GM21529 (cell line): ENCODE results near the gene ATXN1.

ENCODE experiments used
- ATAC-seq: cut with Tn5 transposase; IDR thresholded peaks from one replicate; pipeline ENCODE4 v1.9.1; 2021; ENCODE audit not compliant: unreplicated experiment

Gene ATXN1

DNA sequence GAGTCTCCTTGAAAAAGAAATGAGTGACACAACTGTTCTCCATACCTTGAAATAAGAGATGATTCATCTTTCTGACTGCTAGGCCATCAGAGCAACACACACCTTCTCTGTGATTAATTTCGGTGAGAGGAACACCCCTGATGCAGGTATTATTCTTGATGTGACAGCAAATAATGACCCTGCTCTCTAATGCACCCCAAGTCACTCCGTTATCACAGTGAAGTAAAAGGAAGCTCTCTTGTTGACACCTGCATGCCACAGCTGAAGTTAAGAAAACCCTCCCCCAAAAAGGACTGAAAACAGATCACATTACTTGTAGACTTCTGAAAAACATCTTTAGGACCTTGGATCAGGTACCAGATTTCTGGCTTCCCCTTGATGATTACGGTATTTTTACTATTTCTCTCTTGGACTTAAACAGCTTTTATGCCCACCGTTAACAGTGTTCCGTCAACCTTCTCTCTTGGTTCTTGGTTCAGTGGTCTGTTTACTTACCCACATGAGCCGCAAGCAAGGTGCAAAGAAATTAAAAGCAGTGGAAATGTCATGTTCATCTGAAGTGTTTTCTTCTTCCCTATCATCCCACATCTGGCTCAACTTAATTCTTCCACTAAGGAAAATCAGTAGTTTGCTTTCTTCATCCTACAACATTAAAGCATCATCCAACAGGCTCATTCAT is 273.1 kb downstream of the ATXN1 start:
- no peak for ATAC-seq

GRCh38 chr6:16486661-16487060 is 274.6 kb downstream of the ATXN1 start:
- no peak for ATAC-seq

GRCh38 chr6:16483315-16483875 is 277.9 kb downstream of the ATXN1 start:
- peak; percentile 36 for ATAC-seq

- ATAC-seq: no peak
Observed at GRCh38 chr6:16482702-16483314, 278.5 kb downstream of the ATXN1 start.

DNA sequence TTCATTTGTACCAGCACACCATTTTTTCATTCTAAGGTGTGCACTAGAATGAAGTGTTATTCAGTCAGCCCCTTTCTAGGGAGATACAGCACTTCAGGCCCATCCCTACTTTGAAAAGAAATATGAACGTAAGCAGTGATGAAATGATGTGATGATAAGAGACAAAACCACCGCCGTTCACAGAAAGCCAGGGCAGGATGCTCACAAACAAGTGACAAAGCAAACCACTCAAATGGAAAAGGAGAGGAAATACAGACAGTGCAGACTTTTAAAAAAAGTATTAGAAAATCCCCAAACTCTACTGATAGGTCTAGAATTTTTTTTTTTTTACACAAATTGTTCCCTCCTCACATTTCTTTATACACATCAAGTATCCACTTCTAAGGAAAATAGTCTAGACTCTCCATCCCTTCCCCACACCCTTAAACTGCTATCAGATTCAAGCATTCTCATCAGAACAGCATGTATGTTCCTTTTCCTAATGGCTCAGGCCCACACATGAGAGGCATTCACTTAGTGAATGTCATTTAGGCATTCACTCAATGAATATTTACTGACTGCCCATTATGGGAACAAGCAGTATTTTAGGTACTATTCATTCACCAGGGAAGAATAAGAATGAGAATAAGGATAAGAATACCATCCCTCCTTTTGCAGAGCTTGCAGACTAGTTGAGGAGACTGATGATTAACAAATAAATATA is 279.4 kb downstream of the ATXN1 start:
- no peak for ATAC-seq

DNA sequence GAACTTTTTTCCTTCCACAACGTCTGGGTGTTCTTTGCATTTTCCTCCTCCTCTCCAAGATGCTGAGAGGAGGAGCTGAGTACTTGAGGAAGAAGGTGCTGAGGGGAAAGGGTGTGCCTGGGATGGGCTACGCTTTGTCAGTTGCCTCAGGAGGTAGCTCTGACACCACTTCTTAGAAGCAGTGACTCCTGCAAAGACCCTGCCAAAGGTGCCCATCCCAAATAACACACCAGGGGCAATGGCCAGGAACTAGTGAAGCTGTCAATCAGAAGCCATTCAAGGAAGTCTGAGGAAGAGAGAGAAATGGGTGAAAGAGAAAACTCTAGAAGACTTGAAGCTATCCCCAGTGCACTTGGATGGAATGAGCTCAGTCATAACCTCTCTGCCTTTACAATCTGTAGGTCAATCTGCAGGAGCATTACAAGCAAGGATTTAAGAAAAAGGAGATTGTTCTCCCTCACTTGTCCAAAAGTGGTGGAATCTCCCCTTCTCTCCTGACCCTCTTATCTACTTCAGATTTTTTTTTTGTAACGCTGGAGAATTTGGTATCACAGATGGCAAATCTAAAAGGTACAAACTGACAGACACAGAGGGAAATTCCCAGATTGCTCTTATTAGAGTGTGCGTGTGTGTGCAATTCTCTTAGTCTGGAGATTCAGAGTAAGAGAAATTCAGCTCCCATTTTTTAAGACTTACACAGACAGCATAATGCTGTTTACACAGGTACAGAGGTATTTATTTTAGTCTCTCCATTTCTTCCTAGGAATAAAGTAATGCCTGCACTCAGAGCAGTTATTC is 280.3 kb downstream of the ATXN1 start:
- ATAC-seq: no peak

DNA sequence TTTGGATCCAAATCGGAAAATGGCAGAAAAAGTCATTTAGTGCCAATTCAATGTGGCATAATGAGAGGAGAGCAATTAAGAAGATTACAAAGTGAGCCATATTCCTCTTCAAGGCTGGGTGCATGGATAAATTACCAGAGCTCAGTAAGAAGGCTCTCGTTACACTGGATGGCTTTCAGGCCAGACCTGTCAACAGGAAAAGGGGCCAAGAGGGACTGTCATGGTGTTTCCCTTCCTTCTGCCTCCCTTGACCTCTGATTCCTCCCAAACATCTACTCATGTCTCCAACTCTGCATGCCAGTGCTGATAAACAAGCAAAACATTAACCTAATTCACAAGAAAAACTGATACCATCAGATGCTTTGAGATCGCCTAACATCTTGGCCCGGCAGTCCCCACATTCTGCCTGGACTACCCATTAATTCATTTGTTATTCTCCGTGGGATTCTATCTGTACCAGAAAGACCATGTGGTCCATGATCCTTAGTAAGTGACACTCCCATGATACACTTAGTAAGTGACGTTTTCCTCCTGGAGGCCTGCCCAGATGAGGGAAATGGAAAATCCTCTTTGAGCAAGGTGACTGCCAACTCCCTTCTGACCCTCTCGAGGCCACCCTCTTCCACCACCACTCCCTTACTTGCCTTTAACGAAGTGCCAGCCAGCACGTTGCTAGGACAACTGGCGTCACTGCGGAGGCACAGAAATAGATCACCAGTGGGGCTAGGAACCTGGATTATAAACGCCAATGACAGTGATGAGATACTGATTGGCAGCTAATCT is 283.7 kb downstream of the ATXN1 start:
- ATAC-seq: no peak

DNA sequence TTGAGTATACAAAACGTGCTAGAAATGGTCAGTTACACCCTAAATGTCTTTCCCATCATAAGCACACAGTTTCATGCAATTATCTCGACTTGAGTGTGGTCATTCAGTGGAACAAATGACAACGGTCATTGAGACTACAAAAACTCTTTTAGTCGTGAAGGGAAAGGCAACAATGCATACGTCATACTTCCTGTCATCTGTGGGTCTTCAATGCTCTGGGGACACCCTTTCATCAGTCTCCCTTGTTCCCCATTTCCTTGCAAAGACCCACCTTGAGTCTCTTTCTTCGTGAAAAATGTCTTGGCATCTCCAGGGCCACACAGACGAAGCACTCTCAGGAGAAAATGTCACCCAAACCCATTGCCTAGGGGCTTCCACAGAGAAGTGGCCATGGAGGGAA is 284.4 kb downstream of the ATXN1 start:
- ATAC-seq: no peak

GRCh38 chr6:16475494-16475781 is 285.8 kb downstream of the ATXN1 start:
- no peak for ATAC-seq

DNA sequence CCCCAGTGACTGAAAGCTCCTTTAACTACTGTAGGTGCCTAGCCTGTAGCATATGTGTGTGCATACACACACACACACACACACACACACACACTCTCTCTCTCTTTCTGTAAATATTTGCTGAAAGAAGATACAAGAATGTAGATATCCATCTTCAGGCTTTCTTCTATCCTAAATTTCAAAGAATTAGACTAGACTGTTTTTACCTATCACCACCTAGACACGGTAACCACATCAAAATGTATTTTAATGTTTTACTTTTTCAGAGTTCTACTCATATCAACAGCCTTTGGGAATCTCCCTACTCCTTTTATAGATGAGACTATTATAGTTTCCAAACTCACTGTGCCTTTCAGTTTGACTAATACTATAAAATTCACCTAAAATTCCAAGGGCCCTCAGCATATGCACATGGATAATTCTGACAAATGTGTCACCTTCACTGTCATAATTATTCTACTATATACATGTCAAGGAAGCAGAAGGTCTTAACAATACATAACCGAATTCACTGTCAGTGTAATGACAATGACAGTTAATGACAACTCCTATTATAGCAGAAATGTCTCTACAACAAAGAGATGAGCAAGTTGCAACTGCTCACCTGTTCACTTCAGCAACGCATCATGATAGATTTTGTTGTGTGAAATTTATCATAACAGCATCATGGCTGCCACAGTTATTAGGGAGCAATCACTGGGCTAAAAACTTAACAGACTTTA is 286.3 kb downstream of the ATXN1 start:
- ATAC-seq: no peak

DNA sequence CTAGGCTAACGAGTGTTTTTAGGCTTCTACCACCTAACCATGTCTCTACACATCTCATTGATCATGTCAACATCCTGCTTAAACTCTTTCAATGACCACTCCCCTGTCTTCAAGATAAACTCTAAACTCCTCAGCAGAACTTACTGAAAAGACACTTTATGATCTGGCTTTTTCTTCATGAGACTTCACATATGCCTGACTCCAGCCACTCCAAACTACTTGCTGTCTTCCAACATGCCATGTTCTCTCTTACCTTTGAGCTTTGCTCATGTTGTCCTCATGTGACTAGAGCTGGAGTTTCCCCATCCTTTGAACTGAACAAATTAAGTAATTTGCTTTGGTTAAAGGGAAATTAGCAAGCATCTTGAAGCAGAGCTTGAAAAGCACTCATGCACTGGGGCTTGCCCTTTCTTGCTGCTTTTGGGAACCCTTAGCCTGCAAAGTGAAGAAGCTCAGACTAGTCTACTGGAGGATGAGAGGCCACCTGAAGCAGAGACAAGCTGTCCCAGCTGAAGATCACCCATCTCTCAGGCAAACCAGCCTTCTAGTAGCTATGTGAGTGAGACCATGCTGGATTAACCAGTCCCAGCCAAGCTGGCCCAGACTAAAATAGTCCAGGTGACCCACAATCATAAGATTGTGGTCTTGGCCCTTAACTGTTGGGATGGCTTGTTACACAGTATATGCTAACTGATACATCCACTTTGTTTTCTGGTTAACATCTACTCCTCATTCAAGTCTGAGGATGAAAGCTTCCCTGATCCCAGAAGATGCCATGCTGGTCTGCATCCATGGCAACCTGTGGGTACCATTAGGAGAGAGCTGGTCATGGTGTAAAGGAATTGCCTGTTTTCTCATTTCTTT is 287.1 kb downstream of the ATXN1 start:
- no peak for ATAC-seq

GRCh38 chr6:16473184-16473907 is 287.9 kb downstream of the ATXN1 start:
- peak; percentile 55 for ATAC-seq

DNA sequence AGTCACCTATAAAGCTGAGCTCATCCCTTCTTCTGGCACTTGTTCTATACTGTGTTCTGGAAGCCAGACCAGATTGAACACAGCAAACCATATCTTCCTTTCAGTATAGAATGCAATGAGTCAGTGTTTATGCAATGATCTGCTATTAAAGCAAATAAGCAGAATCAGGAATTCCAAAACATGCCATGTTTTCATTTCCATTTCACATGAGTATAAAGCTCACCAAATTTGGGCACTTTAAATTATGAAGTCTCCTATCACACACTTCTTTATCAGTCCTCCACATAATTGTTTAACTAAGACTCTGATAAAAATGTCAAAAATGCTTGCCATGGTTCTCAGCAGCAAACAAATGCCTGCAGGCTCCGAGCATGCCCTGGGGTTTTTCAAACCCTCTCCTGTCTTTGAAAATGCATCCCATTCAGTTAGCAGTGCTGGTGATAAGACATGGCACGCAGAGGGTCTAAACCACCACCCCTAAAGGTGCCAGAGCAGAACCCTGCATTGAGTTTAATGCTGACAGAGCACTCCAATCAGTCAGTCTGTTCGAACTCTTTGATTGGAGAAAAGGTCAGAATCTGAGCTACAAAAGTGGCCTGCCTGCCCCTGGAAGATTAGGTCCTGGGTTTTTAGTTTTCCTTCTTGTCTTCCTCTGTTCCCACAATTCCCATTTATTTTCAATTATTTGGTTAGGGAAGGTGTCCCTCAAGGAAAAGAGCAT is 288.8 kb downstream of the ATXN1 start:
- no peak for ATAC-seq

- ATAC-seq: no peak
Observed at GRCh38 chr6:16471910-16472297, 289.4 kb downstream of the ATXN1 start.

DNA sequence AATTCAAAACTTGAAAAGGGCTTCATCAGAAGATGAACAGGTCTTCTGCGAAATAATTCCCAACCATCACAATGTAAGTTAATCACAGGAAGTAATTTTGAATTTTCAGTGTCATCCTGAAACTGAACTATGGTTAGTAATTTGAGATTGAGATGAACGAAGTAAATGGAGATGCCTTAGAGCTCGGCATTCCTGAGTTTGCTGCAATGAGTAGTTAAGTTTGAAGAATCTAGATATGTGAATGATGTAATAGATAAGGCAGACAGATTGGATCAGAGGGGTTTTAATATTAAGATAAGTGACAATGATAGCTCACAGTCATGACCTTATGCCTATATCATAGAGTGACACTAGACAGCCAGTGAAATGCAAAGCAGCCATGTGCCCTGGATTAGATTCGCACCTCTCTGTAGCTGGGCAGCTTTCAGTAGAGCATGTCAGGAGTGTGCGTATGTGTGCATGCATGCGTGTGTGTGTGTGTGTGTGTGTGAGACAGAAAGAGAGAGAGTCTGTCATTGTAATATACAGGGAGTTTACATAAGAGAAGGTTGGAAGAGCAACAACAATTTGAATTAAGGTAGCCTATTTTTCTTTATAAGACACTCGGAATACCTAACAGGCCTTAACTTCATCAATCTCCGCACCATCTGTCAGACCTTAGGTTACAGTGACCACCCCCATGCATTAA is 289.9 kb downstream of the ATXN1 start:
- peak; percentile 47 for ATAC-seq

GRCh38 chr6:16470502-16471221 is 290.6 kb downstream of the ATXN1 start:
- no peak for ATAC-seq
